ENCODE results near the gene TSC2. TPM values are rescaled to one million over a fixed set of nuclear protein-coding genes. Genes with fewer than 3 reads are reported as not detected.
A peak's percentile ranks its signal among the peaks of the same experiment; 100 is the strongest.

TSC2 gene
- total and polyA plus RNA-seq, 3 donors from 2014 or later: 136 to 271 (median 222) TPM

- peaks cover 25% of the 10 kb centered on the region for H3K4me1 ChIP-seq
- DNase-seq: no peak
- H3K27ac ChIP-seq: peak overlapping the region in 1 of 2 donors; percentile 36
- intact Hi-C loops (cut with DNase I; ENCODE audit: low total_unique reads): loop anchor here (5.0 to 10.0 kb wide), 2 partner anchors 55 to 113 kb away; no protein-coding TSS in a partner anchor
- no peaks in the 10 kb centered on the region for H3K9me3 ChIP-seq
- no peaks in the 10 kb centered on the region for H3K27me3 ChIP-seq
- no peak overlapping the region for H3K4me3 ChIP-seq
- H3K36me3 ChIP-seq (ENCODE audit: low read depth, missing control alignments): no peaks in the 10 kb centered on the region
- WGBS, 2 donors: 70 to 80% methylated on average over 1 to 22 of the region's 22 CpGs
- TF ChIP-seq CTCF (IDR thresholded peaks at IDR 0.05): no peak
- TF ChIP-seq POLR2A (IDR thresholded peaks at IDR 0.05): no peak
Observed at GRCh38 chr16:2029350-2029749, 18.4 kb upstream of the TSC2 start.

GRCh38 chr16:2030036-2030435 lies 17.7 kb upstream of the TSC2 start:
- WGBS, 2 donors: 92 to 100% methylated on average over 1 to 11 of the region's 11 CpGs
- Histone ChIP-seq H3K9me3 (no peaks in the 10 kb centered on the region), H3K27ac (peak overlapping the region in 1 of 2 donors; percentile 36), H3K36me3 (ENCODE audit: low read depth, missing control alignments) (no peaks in the 10 kb centered on the region), H3K4me1 (peaks cover 30% of the 10 kb centered on the region), H3K27me3 (no peaks in the 10 kb centered on the region), H3K4me3 (no peak overlapping the region)
- TF ChIP-seq CTCF (IDR thresholded peaks at IDR 0.05) (no peak), POLR2A (IDR thresholded peaks at IDR 0.05) (no peak)
- intact Hi-C loops (cut with DNase I; ENCODE audit: low total_unique reads): no loop called here
- DNase-seq: no peak

GRCh38 chr16:2031081-2031577 lies 16.7 kb upstream of the TSC2 start:
- Histone ChIP-seq H3K36me3 (ENCODE audit: low read depth, missing control alignments) (no peaks in the 10 kb centered on the region), H3K4me1 (peaks cover 39% of the 10 kb centered on the region), H3K4me3 (no peak overlapping the region), H3K27me3 (no peaks in the 10 kb centered on the region), H3K27ac (peak overlapping the region in 1 of 2 donors; percentile 36), H3K9me3 (no peaks in the 10 kb centered on the region)
- intact Hi-C loops (cut with DNase I; ENCODE audit: low total_unique reads): no loop called here
- WGBS, 2 donors: 84% methylated on average over 10 to 11 of the region's 11 CpGs
- TF ChIP-seq CTCF (IDR thresholded peaks at IDR 0.05): no peak
- TF ChIP-seq POLR2A (IDR thresholded peaks at IDR 0.05): no peak
- DNase-seq: no peak

DNA sequence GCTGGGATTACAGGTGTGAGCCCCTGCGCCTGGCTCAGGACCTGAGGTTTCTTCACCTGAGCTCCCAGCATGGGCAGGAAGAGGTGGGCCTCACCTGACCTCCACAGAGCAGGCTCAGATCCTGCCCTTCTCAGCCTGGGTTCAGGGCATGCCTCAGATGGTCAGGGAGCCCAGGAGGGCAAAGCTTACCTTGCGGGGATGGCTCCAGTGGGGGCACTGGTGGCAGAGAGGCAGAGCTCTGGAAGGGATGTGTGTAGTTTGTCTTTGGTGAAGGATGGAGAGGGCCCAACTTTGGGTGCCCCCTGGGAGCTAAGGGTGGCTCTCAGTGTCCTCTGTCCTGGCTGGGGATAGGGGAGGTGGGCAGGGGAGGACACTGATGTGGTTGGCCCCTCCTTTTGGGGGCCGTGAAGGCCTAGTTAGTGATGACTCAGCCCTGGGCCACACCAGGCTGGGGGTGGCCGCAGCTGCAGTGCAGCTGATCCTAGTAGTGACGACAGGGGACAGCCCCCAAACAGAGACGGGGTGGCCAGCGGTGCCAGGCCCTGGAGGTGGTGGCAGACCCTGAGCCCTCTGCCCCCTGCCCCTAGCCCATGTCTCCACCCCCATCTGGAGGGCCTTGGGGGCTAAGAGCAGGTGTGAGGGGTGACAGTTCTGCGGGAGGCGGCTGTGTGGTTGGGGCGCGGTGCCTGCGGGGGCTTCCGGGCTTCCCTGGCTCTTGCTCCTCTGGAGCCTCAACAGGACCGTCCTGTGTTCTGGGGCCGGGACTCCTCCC lies 15.3 kb upstream of the TSC2 start:
- no peak for DNase-seq
- peaks cover 44% of the 10 kb centered on the region for H3K4me1 ChIP-seq
- intact Hi-C loops (cut with DNase I; ENCODE audit: low total_unique reads): no loop called here
- TF ChIP-seq CTCF (IDR thresholded peaks at IDR 0.05) (no peak), POLR2A (IDR thresholded peaks at IDR 0.05) (no peak)
- H3K36me3 ChIP-seq (ENCODE audit: low read depth, missing control alignments): no peaks in the 10 kb centered on the region
- peak overlapping the region; percentile 79 to 88 for H3K27ac ChIP-seq
- H3K4me3 ChIP-seq: no peak overlapping the region
- no peaks in the 10 kb centered on the region for H3K27me3 ChIP-seq
- WGBS, 2 donors: 74 to 83% methylated on average over 15 of the region's 15 CpGs
- H3K9me3 ChIP-seq: no peaks in the 10 kb centered on the region
